DMS79 (cell line): ENCODE results near the gene ABCG2.
"Not testable (repeated sequence)": the region's sequence is repeated elsewhere in the genome, so short reads cannot be mapped to it uniquely, and the experiment has no call there.

Experiments used
- DNase-seq: peaks from one replicate; lab custom pipeline; 2025; lab: John Stamatoyannopoulos, UW

The ABCG2 gene

GRCh38 chr4:88112856-88113255, 45.6 kb downstream of the ABCG2 start:
- no peak for DNase-seq

- no peak for DNase-seq
These were observed 47.6 kb downstream of the ABCG2 start for GRCh38 chr4:88110826-88111225.

- DNase-seq: no peak
These were observed 49.1 kb downstream of the ABCG2 start for GRCh38 chr4:88109123-88109881.

- DNase-seq: no peak
These were observed 49.7 kb downstream of the ABCG2 start for GRCh38 chr4:88108747-88109122.

GRCh38 chr4:88108108-88108465, 50.4 kb downstream of the ABCG2 start:
- DNase-seq: not testable (repeated sequence)

- no peak for DNase-seq
These were observed 50.9 kb downstream of the ABCG2 start for GRCh38 chr4:88107406-88108107.

- DNase-seq: no peak
These were observed 52.2 kb downstream of the ABCG2 start for GRCh38 chr4:88106205-88106604.

- no peak for DNase-seq
These were observed 53.4 kb downstream of the ABCG2 start for GRCh38 chr4:88104902-88105610.

GRCh38 chr4:88102026-88102425, 56.4 kb downstream of the ABCG2 start:
- DNase-seq: no peak

- no peak for DNase-seq
These were observed 57.3 kb downstream of the ABCG2 start for GRCh38 chr4:88101165-88101564.

GRCh38 chr4:88098993-88099752, 59.3 kb downstream of the ABCG2 start:
- no peak for DNase-seq

- no peak for DNase-seq
These were observed 60.7 kb downstream of the ABCG2 start for GRCh38 chr4:88097781-88098180.

GRCh38 chr4:88097301-88097700, 61.1 kb downstream of the ABCG2 start:
- no peak for DNase-seq

- DNase-seq: no peak
These were observed 64.6 kb downstream of the ABCG2 start for GRCh38 chr4:88093874-88094273.

- no peak for DNase-seq
These were observed 67.1 kb downstream of the ABCG2 start for GRCh38 chr4:88091378-88091777.

GRCh38 chr4:88090898-88091297, 67.5 kb downstream of the ABCG2 start:
- DNase-seq: no peak

- no peak for DNase-seq
These were observed 71.4 kb downstream of the ABCG2 start for GRCh38 chr4:88087004-88087403.

GRCh38 chr4:88080626-88081025, 77.8 kb downstream of the ABCG2 start:
- DNase-seq: no peak

- no peak for DNase-seq
These were observed 79.9 kb downstream of the ABCG2 start for GRCh38 chr4:88078579-88078978.

GRCh38 chr4:88077911-88078524, 80.4 kb downstream of the ABCG2 start:
- DNase-seq: no peak

- DNase-seq: no peak
These were observed 83.1 kb downstream of the ABCG2 start for GRCh38 chr4:88075336-88075735.

- DNase-seq: no peak
These were observed 88.4 kb downstream of the ABCG2 start for GRCh38 chr4:88070031-88070430.
